Measurements from ENCODE around the gene IRAK2.
"Not testable (repeated sequence)": the region's sequence is repeated elsewhere in the genome, so short reads cannot be mapped to it uniquely, and the experiment has no call there.

Gene IRAK2

GRCh38 chr3:10164546-10165393 lies at the start of gene IRAK2:
IRAK2 (plus strand) TSS chr3:10164919; CDS start chr3:10164955, 36 bp downstream.
- no peak for DNase-seq

GRCh38 chr3:10115326-10116137 lies 49.2 kb upstream of the IRAK2 start, which contains the start of gene BRK1:
BRK1 (plus strand) TSS chr3:10115675; CDS start chr3:10115702, 27 bp downstream.
- peak; percentile 60 for DNase-seq

- DNase-seq = no peak
These were observed 48.6 kb upstream of the IRAK2 start for GRCh38 chr3:10116138-10116460.

- no peak for DNase-seq
These were observed 47.8 kb upstream of the IRAK2 start for GRCh38 chr3:10116928-10117327.

GRCh38 chr3:10119376-10119775 lies 45.3 kb upstream of the IRAK2 start:
- no peak for DNase-seq

GRCh38 chr3:10121064-10121463 lies 43.7 kb upstream of the IRAK2 start:
- DNase-seq = no peak

GRCh38 chr3:10122724-10123123 lies 42.0 kb upstream of the IRAK2 start:
- DNase-seq = no peak

GRCh38 chr3:10135872-10136271 lies 28.8 kb upstream of the IRAK2 start:
- DNase-seq = not testable (repeated sequence)

GRCh38 chr3:10136426-10137005 lies 28.2 kb upstream of the IRAK2 start:
- no peak for DNase-seq

- no peak for DNase-seq
These were observed 27.5 kb upstream of the IRAK2 start for GRCh38 chr3:10137178-10137577.

GRCh38 chr3:10140996-10141546 lies 23.6 kb upstream of the IRAK2 start:
- DNase-seq = no peak

- no peak for DNase-seq
These were observed 21.8 kb upstream of the IRAK2 start for GRCh38 chr3:10142707-10143560.

- no peak for DNase-seq
These were observed 19.0 kb upstream of the IRAK2 start for GRCh38 chr3:10145685-10146084.

GRCh38 chr3:10149226-10149625 lies 15.5 kb upstream of the IRAK2 start:
- DNase-seq = no peak

GRCh38 chr3:10150987-10151386 lies 13.7 kb upstream of the IRAK2 start:
- DNase-seq = no peak

- no peak for DNase-seq
These were observed 10.2 kb upstream of the IRAK2 start for GRCh38 chr3:10154335-10155122.

- DNase-seq = no peak
These were observed 9.6 kb upstream of the IRAK2 start for GRCh38 chr3:10155123-10155472.

- no peak for DNase-seq
These were observed 9.1 kb upstream of the IRAK2 start for GRCh38 chr3:10155658-10156057.

GRCh38 chr3:10157031-10157430 lies 7.7 kb upstream of the IRAK2 start:
- DNase-seq = no peak

- not testable (repeated sequence) for DNase-seq
These were observed 6.2 kb upstream of the IRAK2 start for GRCh38 chr3:10158555-10158954.

GRCh38 chr3:10160346-10160745 lies 4.4 kb upstream of the IRAK2 start:
- no peak for DNase-seq

GRCh38 chr3:10160925-10161324 lies 3.8 kb upstream of the IRAK2 start:
- no peak for DNase-seq

Measured in NCI-H1417 treated with DMSO at 0.1 percent for 48 hours (cell line).